ENCODE results near the gene CIROP.
"Not testable (repeated sequence)": the region's sequence is repeated elsewhere in the genome, so short reads cannot be mapped to it uniquely, and the experiment has no call there.

CIROP gene

GRCh38 chr14:23113431-23114119, 8.8 kb upstream of the CIROP start:
- no peak for DNase-seq

DNA sequence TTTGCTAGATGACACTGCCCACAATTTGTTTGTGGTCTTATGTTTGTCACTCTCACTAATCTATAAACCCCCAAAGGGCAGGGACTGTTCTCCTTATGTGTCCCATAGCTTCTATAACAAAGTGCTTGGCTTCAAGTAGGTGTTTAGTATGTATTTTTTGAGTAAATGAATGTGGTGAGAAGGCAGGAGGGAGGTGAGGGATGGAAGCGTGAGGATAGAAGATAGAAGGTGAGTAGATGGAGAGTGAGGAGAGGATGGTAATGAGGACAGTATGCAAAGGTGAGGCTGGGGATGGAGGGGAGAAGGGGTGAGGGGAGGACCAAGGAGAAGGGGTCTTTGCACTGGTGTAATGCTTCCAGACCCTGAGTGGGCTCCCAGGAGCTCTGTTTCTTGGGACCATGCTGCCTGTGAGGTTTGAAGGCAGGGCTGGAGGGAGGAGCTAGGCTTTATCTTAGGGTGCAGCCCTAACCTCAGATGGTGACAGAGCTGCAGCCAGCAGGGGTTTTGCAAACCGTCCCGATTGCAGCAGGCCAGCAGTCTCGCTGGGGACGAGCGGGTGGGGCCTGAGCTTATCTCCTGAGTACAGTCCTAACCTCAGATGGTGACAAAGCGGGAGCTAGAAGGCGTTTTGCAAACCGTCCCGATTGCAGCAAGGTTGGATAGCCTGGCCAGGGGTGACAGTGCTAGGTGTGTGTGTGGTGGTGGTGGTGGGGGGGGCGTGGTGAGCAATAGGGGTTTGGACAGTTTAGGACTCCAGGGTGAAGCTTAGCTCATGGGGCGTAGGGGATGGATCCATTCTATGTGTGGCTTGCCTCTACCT, 7.8 kb upstream of the CIROP start:
- DNase-seq = no peak

DNA sequence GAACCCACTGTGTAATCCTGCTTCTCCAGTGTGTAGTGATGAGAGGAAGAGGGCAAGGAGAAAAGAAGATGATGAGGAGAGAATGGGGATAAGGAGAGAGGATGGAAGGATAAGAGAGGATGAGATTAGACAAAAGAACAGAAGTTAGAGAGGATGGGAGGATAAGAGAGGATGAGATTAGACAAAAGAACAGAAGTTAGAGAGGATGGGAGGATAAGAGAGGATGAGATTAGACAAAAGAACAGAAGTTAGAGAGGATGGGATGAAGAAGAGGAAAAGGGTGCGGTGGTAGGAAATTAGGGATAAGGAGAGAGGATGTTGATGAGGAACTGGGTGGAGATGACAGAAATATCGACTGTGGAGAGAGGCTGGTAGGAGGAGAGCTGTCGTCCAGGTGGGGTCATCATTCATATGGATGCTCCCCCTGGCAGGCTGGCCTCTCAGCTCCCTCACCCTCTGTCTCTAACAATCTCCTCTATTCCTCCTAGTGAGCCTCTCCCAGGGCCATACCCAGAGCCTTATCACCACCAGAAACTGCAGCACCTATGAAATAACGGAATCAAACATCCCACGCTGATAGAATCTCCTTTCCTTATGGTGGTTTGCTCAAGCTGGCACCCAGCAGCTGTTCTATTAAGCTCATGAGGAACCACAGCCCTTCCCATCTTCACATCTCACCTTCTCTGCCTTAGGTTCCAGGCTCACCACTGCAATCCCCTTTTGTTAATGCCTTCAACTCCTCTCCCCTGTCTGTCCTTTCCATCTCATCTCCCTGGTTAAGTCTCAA, 6.0 kb upstream of the CIROP start:
- no peak for DNase-seq

DNA sequence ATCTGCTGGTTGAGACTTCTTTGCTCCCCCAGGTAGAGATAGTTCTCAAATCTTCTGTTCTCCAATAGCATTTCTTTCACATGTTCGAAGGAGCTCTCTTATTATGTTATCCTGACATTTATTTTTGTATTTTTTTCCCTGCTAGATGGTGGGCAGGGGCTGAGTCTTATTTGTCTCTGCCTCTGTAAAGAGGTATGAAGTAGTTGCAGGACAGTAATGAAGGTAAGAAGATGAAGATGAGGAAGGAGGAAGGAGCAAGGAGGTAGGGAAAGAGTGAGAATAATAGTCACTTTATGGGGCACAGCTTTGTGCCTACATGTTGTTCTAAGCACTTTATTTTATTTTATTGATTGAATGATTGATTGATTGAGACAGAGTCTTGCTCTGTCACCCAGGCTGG, 5.0 kb upstream of the CIROP start:
- no peak for DNase-seq

GRCh38 chr14:23108169-23108568, 3.4 kb upstream of the CIROP start:
- DNase-seq = not testable (repeated sequence)

GRCh38 chr14:23107620-23108019, 2.8 kb upstream of the CIROP start:
- DNase-seq = not testable (repeated sequence)

- no peak for DNase-seq
Measured at GRCh38 chr14:23106747-23107045, 1.9 kb upstream of the CIROP start.

DNA sequence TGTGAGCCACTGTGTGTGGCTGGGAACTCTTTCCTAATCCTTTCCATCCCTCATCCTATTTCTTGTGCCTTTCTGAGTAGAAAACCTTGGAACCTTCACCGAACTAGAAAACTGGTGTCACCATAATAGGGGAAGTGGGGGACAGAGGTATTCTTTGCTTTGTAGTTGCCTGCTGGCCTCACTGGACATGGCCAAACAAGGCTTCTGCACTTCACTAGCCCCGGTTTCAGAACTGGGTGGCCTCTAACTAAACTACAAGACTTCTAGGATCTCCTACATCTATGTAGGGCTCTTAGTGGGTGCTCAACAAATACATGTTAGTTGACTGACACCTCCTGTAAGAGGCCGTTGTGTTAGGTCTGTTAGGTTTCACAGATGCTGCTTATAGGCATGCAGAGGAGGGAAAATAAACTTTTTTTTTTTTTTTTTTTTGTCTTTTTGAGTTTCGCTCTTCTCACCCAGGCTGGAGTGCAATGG, 597 bp upstream of the CIROP start:
- no peak for DNase-seq

DNA sequence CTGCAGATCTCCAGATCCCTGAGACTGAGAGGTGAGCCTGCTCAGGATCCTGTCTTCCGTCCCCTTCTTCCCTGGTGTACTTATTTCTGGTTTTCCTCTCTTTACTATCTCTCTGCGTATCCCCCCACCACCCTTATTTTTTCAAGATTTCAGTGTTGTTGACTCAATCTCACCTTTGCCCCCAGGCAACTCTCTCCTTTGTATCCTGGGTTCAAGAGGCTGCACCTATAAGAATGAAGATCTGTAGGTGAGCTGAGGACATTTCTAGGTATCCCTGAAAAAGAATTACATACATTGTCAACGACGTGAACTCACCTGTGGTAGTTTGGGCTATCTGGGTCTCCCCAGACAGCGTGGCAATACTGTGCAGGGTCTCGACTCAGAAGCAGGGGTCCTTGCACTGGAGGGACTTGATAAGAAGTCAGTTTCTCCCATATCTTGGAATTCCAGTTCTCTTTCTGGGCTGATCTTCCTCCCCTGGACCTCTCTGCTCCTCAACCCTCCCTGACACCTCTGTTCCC, 659 bp downstream of the CIROP start:
- no peak for DNase-seq

DNA sequence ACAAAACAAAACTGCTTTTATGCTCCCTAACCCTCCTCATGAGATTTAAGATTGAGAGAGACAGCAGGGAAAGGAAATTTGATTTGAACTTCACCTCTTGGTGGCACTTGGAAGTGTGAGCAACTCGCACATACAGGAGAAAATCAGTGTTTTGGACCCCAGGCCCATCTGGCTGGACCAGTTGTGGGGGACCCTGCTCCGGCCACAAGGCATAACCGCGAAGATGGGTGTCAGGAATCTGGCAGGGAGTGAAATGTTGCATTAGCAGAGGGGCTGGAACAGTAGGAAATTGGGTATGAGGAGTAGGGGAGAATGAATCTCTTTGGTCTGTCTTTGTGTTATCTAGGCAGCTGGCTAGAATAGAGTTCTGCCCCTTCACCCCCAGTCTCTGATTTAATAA, 1.2 kb downstream of the CIROP start:
- DNase-seq = no peak

GRCh38 chr14:23102801-23103200, 2.0 kb downstream of the CIROP start:
- DNase-seq = no peak

DNA sequence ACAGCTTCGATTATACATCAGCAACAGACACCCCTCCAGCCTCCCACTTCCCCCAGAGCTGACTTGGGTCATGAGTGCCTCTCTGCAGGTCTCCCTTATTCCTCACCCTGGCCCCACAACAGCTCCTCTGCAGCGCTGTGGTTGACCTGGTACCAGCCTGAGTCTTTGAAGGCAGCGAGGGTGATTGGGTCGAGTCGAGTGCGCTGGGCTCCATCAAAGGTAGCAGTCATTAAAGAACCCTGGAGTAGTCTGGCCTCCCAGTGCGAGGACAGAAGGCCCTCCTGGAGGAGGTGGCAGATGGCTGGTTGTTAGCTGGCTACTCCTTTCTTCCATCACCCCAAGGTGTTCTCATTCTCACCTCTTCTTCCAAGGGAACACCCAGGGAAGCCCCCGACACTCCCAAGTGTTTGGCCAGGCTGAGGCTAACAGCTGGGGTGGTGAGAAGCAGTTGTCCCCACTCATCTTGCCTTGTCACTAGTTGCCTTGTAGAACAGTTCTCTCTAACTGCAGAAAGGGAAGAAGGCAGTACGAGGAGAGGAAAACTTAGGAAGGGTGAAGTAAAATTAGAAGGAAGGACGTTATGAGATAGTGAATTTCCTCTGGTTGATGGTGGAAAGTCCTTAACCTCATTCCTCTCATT, 2.7 kb downstream of the CIROP start:
- DNase-seq = no peak

GRCh38 chr14:23101213-23101970, 3.4 kb downstream of the CIROP start:
- no peak for DNase-seq

DNA sequence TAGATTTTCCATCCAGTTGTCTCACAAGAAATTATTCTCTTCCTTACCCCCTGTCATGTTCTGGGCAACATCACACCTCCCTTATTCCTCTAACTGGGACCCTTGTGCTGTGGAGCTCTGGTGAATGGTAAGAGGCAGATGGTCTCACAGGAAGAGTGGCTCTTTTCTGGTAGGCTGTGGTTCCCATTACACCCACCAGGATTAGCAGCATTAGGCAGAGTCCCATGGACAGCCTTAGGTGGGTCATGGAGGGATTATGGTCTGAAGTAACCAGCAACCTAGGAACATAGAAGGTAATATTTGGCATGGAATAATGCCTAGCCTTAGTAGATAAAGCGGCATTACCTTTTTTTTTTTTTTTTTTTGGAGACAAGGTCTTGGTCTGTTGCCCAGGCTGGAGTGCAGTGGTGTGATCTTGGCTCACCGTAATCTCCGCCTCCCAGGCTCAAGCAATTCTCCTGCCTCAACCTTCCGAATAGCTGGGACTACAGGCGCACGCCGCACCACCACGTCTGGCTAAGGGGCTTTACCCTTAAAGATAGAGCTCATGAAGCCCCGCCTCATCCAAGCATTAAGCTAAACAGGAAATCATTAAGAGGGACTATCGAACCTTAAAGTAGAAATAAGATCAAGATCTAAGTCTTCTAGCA, 5.5 kb downstream of the CIROP start:
- no peak for DNase-seq

DNA sequence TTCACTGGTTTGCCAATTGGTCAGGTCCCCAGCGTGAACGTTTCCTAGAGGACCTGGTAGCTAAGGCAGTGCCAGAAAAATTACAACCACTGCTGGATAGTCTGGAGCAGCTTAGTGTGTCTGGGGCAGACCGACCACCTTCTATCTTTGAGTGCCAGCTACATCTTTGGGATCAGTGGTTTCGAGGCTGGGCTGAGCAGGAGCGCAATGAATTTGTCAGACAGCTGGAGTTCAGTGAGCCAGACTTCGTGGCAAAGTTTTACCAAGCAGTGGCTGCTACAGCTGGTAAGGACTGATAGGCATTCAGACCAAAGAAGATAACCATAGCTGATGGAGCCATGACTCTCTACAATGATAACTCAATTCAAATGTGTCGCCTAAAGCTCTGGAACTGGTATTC, 7.0 kb downstream of the CIROP start:
- no peak for DNase-seq

- peak in 1 of 2 donors; percentile 100 for DNase-seq
Measured at GRCh38 chr14:23095196-23096108, 9.3 kb downstream of the CIROP start, which contains the start of gene C14orf119. TSS of gene C14orf119 (plus strand) at chr14:23095505. CDS start at chr14:23097659, 2,154 bp downstream.

DNA sequence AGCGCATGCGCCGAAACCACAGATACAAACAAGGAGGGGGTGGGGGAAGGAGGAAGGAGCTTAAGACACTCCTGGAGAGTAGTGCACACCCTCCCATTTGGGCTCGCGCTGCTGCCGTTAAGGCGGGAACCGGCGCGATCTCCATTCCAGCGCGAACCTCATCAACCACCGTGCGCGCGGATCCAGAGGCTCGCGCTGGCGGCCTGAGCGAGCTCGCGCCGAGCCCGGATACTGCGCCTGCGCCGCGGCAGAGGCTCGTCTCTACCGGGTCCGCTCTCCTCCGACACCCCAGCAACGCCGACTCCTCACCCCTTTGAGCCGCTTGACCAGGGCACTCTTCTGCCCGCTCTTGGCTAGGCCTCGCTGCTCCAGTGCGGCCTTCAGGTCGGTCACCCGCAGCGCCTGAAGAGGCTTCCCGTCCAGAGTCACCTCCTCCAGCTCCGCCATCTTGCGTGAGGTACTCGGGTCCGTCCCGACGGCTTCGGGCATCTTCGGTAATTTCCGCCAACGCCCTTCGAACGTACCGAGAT, 10.1 kb downstream of the CIROP start, which contains the start of gene ACIN1:
ACIN1 (minus strand) TSS at position 471 of the 530 bp plus-strand sequence; CDS start at position 447, 24 bp downstream.
- peak; percentile 76 to 100 for DNase-seq

GRCh38 chr14:23093991-23094665, 10.7 kb downstream of the CIROP start:
- DNase-seq = no peak

DNA sequence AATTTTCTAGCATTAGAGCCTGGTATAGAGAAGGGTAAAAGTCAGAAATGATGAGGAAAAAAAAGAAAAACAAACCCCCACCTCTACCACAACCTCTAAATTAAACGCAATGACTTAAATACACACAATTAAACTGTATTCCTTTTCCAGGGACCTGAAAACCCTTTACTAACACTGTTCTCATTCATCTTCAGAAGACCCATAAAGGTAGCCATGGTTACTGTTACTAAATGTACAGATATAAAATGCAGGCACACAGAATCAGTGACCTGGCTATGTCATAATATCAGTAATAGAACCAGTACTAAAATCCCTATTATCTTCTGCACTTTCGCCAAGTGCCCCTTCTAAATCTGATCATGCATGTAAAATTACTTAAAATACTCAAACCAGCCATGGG, 11.3 kb downstream of the CIROP start:
- DNase-seq = no peak

Measured in stimulated activated CD4-positive, alpha-beta T cell treated with anti-CD3 and anti-CD28 coated beads, Interleukin-2, amount 100 ng/mL, for 24 hours (primary cell).